Endothelial cell (in vitro differentiated cells): ENCODE measurements around the gene BRICD5. TPM values are rescaled to one million over a fixed set of nuclear protein-coding genes. Genes with fewer than 3 reads are reported as not detected.

ENCODE experiments used
- DNase-seq: peaks from one replicate; pipeline ENCODE4 v3.0.0; 2021; ENCODE audit warnings: low spot score
- H3K27ac Mint-ChIP-seq: one replicate; pipeline ENCODE4 v1.8.0; 2021; ENCODE audit warnings: mixed read lengths, inconsistent platforms; ENCODE audit not compliant: unreplicated experiment
- H3K27me3 Mint-ChIP-seq: one replicate; pipeline ENCODE4 v1.8.0; 2021; ENCODE audit warnings: mild to moderate bottlenecking, moderate library complexity, mixed read lengths, inconsistent platforms; ENCODE audit not compliant: unreplicated experiment
- H3K36me3 Mint-ChIP-seq: one replicate; pipeline ENCODE4 v1.8.0; 2021; ENCODE audit warnings: mild to moderate bottlenecking, low read depth, mixed read lengths, inconsistent platforms; ENCODE audit not compliant: unreplicated experiment
- H3K4me1 Mint-ChIP-seq: one replicate; pipeline ENCODE4 v1.8.0; 2021; ENCODE audit warnings: mild to moderate bottlenecking, mixed read lengths, inconsistent platforms; ENCODE audit not compliant: unreplicated experiment
- H3K4me3 Mint-ChIP-seq: one replicate; pipeline ENCODE4 v1.8.0; 2021; ENCODE audit warnings: mild to moderate bottlenecking, mixed read lengths, inconsistent platforms; ENCODE audit not compliant: unreplicated experiment
- H3K9me3 Mint-ChIP-seq: one replicate; pipeline ENCODE4 v1.8.0; 2021; ENCODE audit warnings: mixed read lengths, inconsistent platforms; ENCODE audit not compliant: unreplicated experiment
- total RNA-seq: library from RNA; stranded (reverse); fragmentation: NEBNext Ultra II Directional; extraction: Animal tissue kit (Norgen Biotek cat#: 25700); gene quantifications from one replicate; pipeline ENCODE4 v1.2.1, GENCODE V29; 2021; ENCODE audit not compliant: unreplicated experiment
- TF ChIP-seq, protein P1 (sequence below): fragments of 200-600 bp; sonication (generic); IDR thresholded peaks from one replicate; pipeline ENCODE4 v1.5.0; 2021; ENCODE audit warnings: antibody characterized with exemption; ENCODE audit not compliant: unreplicated experiment

BRICD5 gene
- total RNA-seq, 1 donor from 2014 or later, result 21.1 TPM

DNA sequence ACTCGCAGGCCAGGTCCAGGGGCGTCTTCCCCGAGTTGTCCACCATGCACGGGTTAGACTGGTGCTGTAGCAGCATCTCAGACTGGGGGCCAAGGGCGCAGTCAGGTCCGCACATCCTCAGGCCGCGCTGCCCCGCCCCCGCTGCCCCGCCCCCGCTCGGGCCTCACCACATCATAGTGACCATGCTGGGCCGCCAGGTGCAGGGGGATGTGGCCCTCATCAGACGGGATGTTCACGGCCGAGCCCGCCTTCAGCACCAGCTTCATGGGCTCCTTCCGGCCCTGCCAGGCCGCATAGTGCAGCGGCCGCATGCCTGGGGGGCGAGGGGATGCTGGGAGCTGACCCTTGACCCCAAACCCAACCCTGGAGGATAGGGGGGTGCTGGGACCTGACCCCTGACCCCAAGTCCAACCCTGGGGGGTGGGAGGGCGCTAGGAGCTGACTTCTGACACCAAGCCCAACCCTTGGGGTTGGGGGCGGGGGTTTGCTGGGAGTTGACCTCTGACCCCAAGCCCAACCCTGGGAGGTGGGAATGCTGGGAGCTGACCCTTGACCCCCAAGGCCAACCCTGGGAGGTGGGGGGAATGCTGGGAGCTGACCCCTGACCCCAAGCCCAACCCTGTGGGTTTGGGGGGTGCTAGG lies 21.3 kb downstream of the BRICD5 start:
- TF ChIP-seq, protein P1, sequence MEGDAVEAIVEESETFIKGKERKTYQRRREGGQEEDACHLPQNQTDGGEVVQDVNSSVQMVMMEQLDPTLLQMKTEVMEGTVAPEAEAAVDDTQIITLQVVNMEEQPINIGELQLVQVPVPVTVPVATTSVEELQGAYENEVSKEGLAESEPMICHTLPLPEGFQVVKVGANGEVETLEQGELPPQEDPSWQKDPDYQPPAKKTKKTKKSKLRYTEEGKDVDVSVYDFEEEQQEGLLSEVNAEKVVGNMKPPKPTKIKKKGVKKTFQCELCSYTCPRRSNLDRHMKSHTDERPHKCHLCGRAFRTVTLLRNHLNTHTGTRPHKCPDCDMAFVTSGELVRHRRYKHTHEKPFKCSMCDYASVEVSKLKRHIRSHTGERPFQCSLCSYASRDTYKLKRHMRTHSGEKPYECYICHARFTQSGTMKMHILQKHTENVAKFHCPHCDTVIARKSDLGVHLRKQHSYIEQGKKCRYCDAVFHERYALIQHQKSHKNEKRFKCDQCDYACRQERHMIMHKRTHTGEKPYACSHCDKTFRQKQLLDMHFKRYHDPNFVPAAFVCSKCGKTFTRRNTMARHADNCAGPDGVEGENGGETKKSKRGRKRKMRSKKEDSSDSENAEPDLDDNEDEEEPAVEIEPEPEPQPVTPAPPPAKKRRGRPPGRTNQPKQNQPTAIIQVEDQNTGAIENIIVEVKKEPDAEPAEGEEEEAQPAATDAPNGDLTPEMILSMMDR, result no peak
- H3K27ac Mint-ChIP-seq, result no peak overlapping the region
- H3K4me1 Mint-ChIP-seq, result no peaks in the 10 kb centered on the region
- no peak overlapping the region for H3K4me3 Mint-ChIP-seq
- no peaks in the 10 kb centered on the region for H3K9me3 Mint-ChIP-seq
- DNase-seq, result no peak
- H3K36me3 Mint-ChIP-seq, result no peaks in the 10 kb centered on the region
- H3K27me3 Mint-ChIP-seq, result peaks cover 16% of the 10 kb centered on the region

DNA sequence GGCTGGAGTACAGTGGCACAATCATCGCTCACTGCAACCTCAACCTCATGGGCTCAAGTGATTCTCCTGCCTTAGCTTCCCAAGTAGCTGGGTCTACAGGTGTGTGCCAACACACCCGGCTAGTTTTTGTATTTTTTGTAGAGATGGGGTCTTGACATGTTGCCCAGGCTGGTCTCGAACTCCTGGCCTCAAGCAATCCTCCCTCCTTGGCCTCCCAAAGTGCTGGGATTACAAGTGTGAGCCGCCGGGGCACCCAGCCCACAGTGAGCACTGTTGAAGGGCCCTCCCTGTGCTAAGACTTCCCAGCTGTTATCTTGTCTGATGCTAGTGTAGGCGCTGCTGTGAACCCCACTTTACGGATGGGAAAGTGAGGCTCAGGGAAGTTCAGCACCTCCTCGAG lies 22.3 kb downstream of the BRICD5 start:
- Mint-ChIP-seq H3K9me3 (no peaks in the 10 kb centered on the region), H3K27me3 (peaks cover 16% of the 10 kb centered on the region), H3K4me1 (no peaks in the 10 kb centered on the region), H3K36me3 (no peaks in the 10 kb centered on the region), H3K4me3 (no peak overlapping the region), H3K27ac (no peak overlapping the region)
- TF ChIP-seq, protein P1, result no peak
- DNase-seq, result no peak

DNA sequence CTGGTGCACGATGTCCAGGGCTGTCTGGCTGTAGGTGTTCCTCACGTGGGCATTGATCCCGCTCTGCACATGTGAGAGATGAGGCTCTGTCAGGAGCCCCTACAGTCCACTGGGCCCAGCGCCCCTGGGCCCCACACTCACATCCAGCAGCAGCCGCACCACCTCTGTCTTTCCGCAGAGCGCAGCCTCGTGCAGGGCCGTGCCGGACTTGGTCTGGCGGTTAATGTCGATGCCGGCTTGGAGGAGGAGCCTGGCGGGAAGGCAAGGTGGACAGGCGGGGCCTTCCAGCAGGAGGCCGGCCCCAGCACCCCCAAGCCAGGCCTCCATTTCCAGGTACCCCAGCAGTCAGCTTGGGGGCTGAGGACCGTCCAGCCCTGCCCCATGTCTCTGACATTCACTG lies 23.5 kb downstream of the BRICD5 start:
- Mint-ChIP-seq H3K4me3 (no peak overlapping the region), H3K36me3 (peaks cover 3% of the 10 kb centered on the region), H3K27ac (no peak overlapping the region), H3K27me3 (peaks cover 19% of the 10 kb centered on the region), H3K4me1 (no peaks in the 10 kb centered on the region), H3K9me3 (no peaks in the 10 kb centered on the region)
- DNase-seq, result no peak
- TF ChIP-seq, protein P1, result no peak

DNA sequence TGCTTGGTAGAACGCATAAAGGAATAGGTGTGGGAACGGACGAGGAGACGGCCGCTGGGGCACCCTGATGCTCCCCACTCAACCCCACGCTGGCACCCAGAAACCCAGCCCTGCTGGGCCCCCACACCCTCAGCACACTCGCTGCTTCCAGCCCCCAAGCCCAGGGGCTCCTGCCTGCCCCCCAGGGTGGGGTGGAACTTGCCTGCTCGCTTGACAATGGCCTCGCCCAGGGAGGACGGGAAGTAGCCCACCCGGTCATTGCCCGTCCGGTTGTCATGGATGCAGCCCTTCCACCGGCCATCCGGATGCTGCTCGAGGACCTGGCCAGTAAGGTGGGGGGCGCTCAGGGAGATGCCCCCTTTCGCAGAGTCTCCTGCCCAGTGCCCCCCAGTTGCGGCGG lies 24.2 kb downstream of the BRICD5 start:
- peaks cover 19% of the 10 kb centered on the region for H3K27me3 Mint-ChIP-seq
- H3K36me3 Mint-ChIP-seq, result peaks cover 5% of the 10 kb centered on the region
- no peak overlapping the region for H3K4me3 Mint-ChIP-seq
- no peaks in the 10 kb centered on the region for H3K4me1 Mint-ChIP-seq
- TF ChIP-seq, protein P1, result no peak
- H3K9me3 Mint-ChIP-seq, result no peaks in the 10 kb centered on the region
- no peak for DNase-seq
- no peak overlapping the region for H3K27ac Mint-ChIP-seq

DNA sequence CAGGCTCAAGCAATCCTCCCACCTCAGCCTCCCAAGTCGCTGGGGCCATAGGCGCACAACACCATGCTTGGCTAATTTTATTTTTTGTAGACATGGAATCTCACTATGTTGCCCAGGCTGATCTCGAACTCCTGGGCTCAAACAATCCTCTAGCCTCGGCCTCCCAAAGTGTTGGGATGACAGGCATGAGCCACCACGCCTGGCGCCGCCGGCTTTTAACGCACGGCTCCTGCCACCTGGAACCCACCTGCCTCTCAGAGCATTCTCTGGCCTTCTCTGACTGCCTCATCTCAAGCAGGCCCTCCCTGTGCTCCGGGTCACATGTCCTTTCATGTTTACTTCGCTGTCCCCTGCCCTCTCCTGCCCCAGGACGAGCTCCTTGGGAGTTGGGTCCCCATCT lies 24.6 kb downstream of the BRICD5 start:
- Mint-ChIP-seq H3K4me3 (no peak overlapping the region), H3K36me3 (peaks cover 5% of the 10 kb centered on the region), H3K27me3 (peaks cover 18% of the 10 kb centered on the region), H3K9me3 (no peaks in the 10 kb centered on the region), H3K4me1 (no peaks in the 10 kb centered on the region), H3K27ac (no peak overlapping the region)
- TF ChIP-seq, protein P1, result no peak
- DNase-seq, result no peak
